Neuronal stem cell (in vitro differentiated cells): Measurements from ENCODE around the gene PAQR5.

Experiments
- DNase-seq: peaks from one replicate; pipeline ENCODE4 v3.0.0-alpha.2; 2013; ENCODE audit warnings: low spot score
- H2AFZ ChIP-seq: one replicate; pipeline ENCODE4 v1.6.1; 2013; ENCODE audit warnings: mild to moderate bottlenecking, low read length, inconsistent platforms
- H2AK5ac ChIP-seq: 2 replicates; pipeline ENCODE4 v1.6.1; 2013; ENCODE audit warnings: low read depth, mild to moderate bottlenecking, inconsistent platforms, low read length, moderate library complexity, mixed read lengths
- H2BK120ac ChIP-seq: 2 replicates; pipeline ENCODE4 v1.6.1; 2013; ENCODE audit warnings: low read depth, mild to moderate bottlenecking, inconsistent platforms, low read length, moderate library complexity, mixed read lengths
- H2BK12ac ChIP-seq: one replicate; pipeline ENCODE4 v1.6.1; 2013; ENCODE audit warnings: low read length, inconsistent platforms
- H2BK15ac ChIP-seq: 2 replicates; pipeline ENCODE4 v1.6.1; 2013; ENCODE audit warnings: mild to moderate bottlenecking, low read length, inconsistent platforms, mixed read lengths
- H2BK5ac ChIP-seq: one replicate; pipeline ENCODE4 v1.6.1; 2013; ENCODE audit warnings: inconsistent platforms, mild to moderate bottlenecking, low read length, moderate library complexity
- H3K14ac ChIP-seq: one replicate; pipeline ENCODE4 v1.6.1; 2013; ENCODE audit warnings: low read length, inconsistent platforms
- H3K18ac ChIP-seq: 2 replicates; pipeline ENCODE4 v1.6.1; 2013; ENCODE audit warnings: low read length, inconsistent platforms
- H3K23ac ChIP-seq: 2 replicates; pipeline ENCODE4 v1.6.1; 2013; ENCODE audit warnings: low read depth, mild to moderate bottlenecking, mixed read lengths, low read length, inconsistent platforms; ENCODE audit not compliant: poor library complexity
- H3K27ac ChIP-seq: replicated peaks from 3 replicates; pipeline ENCODE4 v1.5.1; 2013; ENCODE audit warnings: low read length, inconsistent platforms
- H3K27me3 ChIP-seq, 3 experiments: 2 replicates each; pipeline ENCODE4 v1.6.1; 2013; ENCODE audit warnings: low read length in 3 of 3, mild to moderate bottlenecking in 2 of 3, inconsistent platforms in 1 of 3, low read depth in 1 of 3, mixed read lengths in 1 of 3, moderate library complexity in 1 of 3; ENCODE audit not compliant: control insufficient read depth in 3 of 3, insufficient read depth in 3 of 3
- H3K36me3 ChIP-seq, 2 donors: replicated peaks in 1 of 2; 2 replicates each; pipeline ENCODE4 v1.6.1; 2013; ENCODE audit warnings: low read length in 2 of 2; ENCODE audit not compliant: control insufficient read depth in 2 of 2, insufficient read depth in 2 of 2
- H3K4ac ChIP-seq: 2 replicates; pipeline ENCODE4 v1.6.1; 2013; ENCODE audit warnings: inconsistent platforms, mild to moderate bottlenecking, low read length, moderate library complexity
- H3K4me1 ChIP-seq, 2 donors: 1 replicate in 1 of 2; 2 replicates in 1 of 2; pipeline ENCODE4 v1.6.1; 2013; ENCODE audit warnings: low read length in 2 of 2, low read depth in 1 of 2; ENCODE audit not compliant: control insufficient read depth in 2 of 2, insufficient read depth in 1 of 2
- H3K4me2 ChIP-seq: one replicate; pipeline ENCODE4 v1.6.1; 2013; ENCODE audit warnings: mild to moderate bottlenecking, low read length, inconsistent platforms; ENCODE audit not compliant: insufficient read depth, poor library complexity, severe bottlenecking
- H3K4me3 ChIP-seq, 2 donors: 2 replicates each; pipeline ENCODE4 v1.5.1; 2013; ENCODE audit warnings: low read length in 2 of 2, mild to moderate bottlenecking in 2 of 2, inconsistent platforms in 1 of 2, moderate library complexity in 1 of 2
- H3K79me1 ChIP-seq: one replicate; pipeline ENCODE4 v1.6.1; 2013; ENCODE audit warnings: low read depth, mild to moderate bottlenecking, inconsistent platforms, low read length, moderate library complexity
- H3K9ac ChIP-seq: one replicate; pipeline ENCODE4 v1.6.1; 2013; ENCODE audit warnings: mild to moderate bottlenecking, low read depth, low read length, inconsistent platforms; ENCODE audit not compliant: poor library complexity
- H3K9me3 ChIP-seq, 2 donors: replicated peaks in 1 of 2; 2 replicates each; pipeline versions ENCODE3 to v1.6.1; 2013; ENCODE audit warnings: low read length in 2 of 2, mild to moderate bottlenecking in 2 of 2, inconsistent platforms in 1 of 2, low read depth in 1 of 2, mixed read lengths in 1 of 2, moderate library complexity in 1 of 2; ENCODE audit not compliant: control insufficient read depth in 2 of 2, insufficient read depth in 1 of 2
- H4K8ac ChIP-seq: one replicate; pipeline ENCODE4 v1.6.1; 2013; ENCODE audit warnings: low read depth, mild to moderate bottlenecking, inconsistent platforms, low read length, moderate library complexity
- H4K91ac ChIP-seq: one replicate; pipeline ENCODE4 v1.6.1; 2013; ENCODE audit warnings: low read length, low read depth, mild to moderate bottlenecking, inconsistent platforms; ENCODE audit not compliant: poor library complexity
- WGBS, 2 donors: extraction: QIAGEN DNeasy Blood & Tissue Kit; methylation state at CpG; one replicate each; pipeline ENCODE4 v1.1.7; 2013; ENCODE audit warnings: missing lambda C conversion rate in 2 of 2, mixed read lengths in 1 of 2; ENCODE audit not compliant: insufficient read length in 2 of 2, insufficient replicate concordance in 1 of 2; ENCODE audit errors: extremely low coverage in 2 of 2; 5-methylcytosine and 5-hydroxymethylcytosine counted together

The PAQR5 gene

GRCh38 chr15:69402816-69403215 lies 104.1 kb downstream of the PAQR5 start:
- H3K4me1 ChIP-seq = peaks cover 0 to 4% of the 10 kb centered on the region in 2 donors
- H3K27me3 ChIP-seq = no peaks in the 10 kb centered on the region
- no peak overlapping the region for H2BK12ac ChIP-seq
- no peaks in the 10 kb centered on the region for H3K79me1 ChIP-seq
- H3K4me2 ChIP-seq = no peak overlapping the region
- no peak overlapping the region for H2BK120ac ChIP-seq
- no peak overlapping the region for H3K23ac ChIP-seq
- H2AFZ ChIP-seq = no peak overlapping the region
- H3K18ac ChIP-seq = no peak overlapping the region
- no peak overlapping the region for H3K14ac ChIP-seq
- no peak for DNase-seq
- no peak overlapping the region for H3K4me3 ChIP-seq
- H2BK15ac ChIP-seq = no peak overlapping the region
- no peak overlapping the region for H3K9ac ChIP-seq
- no CpG with 5 or more reads among the region's 2 CpGs for WGBS, 2 donors
- H3K36me3 ChIP-seq = no peaks in the 10 kb centered on the region
- no peaks in the 10 kb centered on the region for H3K9me3 ChIP-seq
- H3K4ac ChIP-seq = no peak overlapping the region
- no peak overlapping the region for H3K27ac ChIP-seq
- no peak overlapping the region for H4K91ac ChIP-seq
- H2AK5ac ChIP-seq = no peak overlapping the region
- no peak overlapping the region for H2BK5ac ChIP-seq
- no peak overlapping the region for H4K8ac ChIP-seq

GRCh38 chr15:69403594-69403993 lies 104.9 kb downstream of the PAQR5 start:
- no peak overlapping the region for H3K4me2 ChIP-seq
- H3K4me3 ChIP-seq = no peak overlapping the region
- H3K14ac ChIP-seq = no peak overlapping the region
- no peak overlapping the region for H3K18ac ChIP-seq
- peaks cover 0 to under 1% of the 10 kb centered on the region in 2 donors for H3K4me1 ChIP-seq
- H3K9me3 ChIP-seq = no peaks in the 10 kb centered on the region
- H2BK5ac ChIP-seq = no peak overlapping the region
- H2BK120ac ChIP-seq = no peak overlapping the region
- DNase-seq = no peak
- H4K8ac ChIP-seq = no peak overlapping the region
- H3K9ac ChIP-seq = no peak overlapping the region
- H3K27ac ChIP-seq = no peak overlapping the region
- no peaks in the 10 kb centered on the region for H3K36me3 ChIP-seq
- no peak overlapping the region for H3K4ac ChIP-seq
- H2BK12ac ChIP-seq = no peak overlapping the region
- no peak overlapping the region for H4K91ac ChIP-seq
- WGBS, 2 donors = no CpG with 5 or more reads among the region's 4 CpGs
- H2AK5ac ChIP-seq = no peak overlapping the region
- no peaks in the 10 kb centered on the region for H3K27me3 ChIP-seq
- H2AFZ ChIP-seq = no peak overlapping the region
- H3K23ac ChIP-seq = no peak overlapping the region
- H2BK15ac ChIP-seq = no peak overlapping the region
- H3K79me1 ChIP-seq = no peaks in the 10 kb centered on the region

GRCh38 chr15:69405110-69405509 lies 106.4 kb downstream of the PAQR5 start:
- H2BK5ac ChIP-seq = no peak overlapping the region
- no peak overlapping the region for H3K9ac ChIP-seq
- no peaks in the 10 kb centered on the region for H3K4me1 ChIP-seq
- no CpG with 5 or more reads among the region's 3 CpGs for WGBS, 2 donors
- H3K14ac ChIP-seq = no peak overlapping the region
- no peaks in the 10 kb centered on the region for H3K27me3 ChIP-seq
- no peak overlapping the region for H4K91ac ChIP-seq
- H3K4ac ChIP-seq = no peak overlapping the region
- no peak overlapping the region for H3K4me2 ChIP-seq
- H3K18ac ChIP-seq = no peak overlapping the region
- no peak overlapping the region for H3K27ac ChIP-seq
- no peaks in the 10 kb centered on the region for H3K79me1 ChIP-seq
- no peak overlapping the region for H4K8ac ChIP-seq
- DNase-seq = no peak
- H3K9me3 ChIP-seq = no peaks in the 10 kb centered on the region
- H2AK5ac ChIP-seq = no peak overlapping the region
- H2BK15ac ChIP-seq = no peak overlapping the region
- no peak overlapping the region for H2BK120ac ChIP-seq
- no peak overlapping the region for H3K23ac ChIP-seq
- no peaks in the 10 kb centered on the region for H3K36me3 ChIP-seq
- no peak overlapping the region for H2BK12ac ChIP-seq
- H2AFZ ChIP-seq = no peak overlapping the region
- no peak overlapping the region for H3K4me3 ChIP-seq

GRCh38 chr15:69407719-69408400 lies 109.1 kb downstream of the PAQR5 start:
- H3K23ac ChIP-seq = no peak overlapping the region
- no peak overlapping the region for H4K91ac ChIP-seq
- no peak overlapping the region for H2BK15ac ChIP-seq
- no peak overlapping the region for H2BK120ac ChIP-seq
- no peaks in the 10 kb centered on the region for H3K4me1 ChIP-seq
- H3K18ac ChIP-seq = no peak overlapping the region
- no peak for DNase-seq
- H3K27me3 ChIP-seq = no peaks in the 10 kb centered on the region
- H2AFZ ChIP-seq = no peak overlapping the region
- H2AK5ac ChIP-seq = no peak overlapping the region
- no peak overlapping the region for H3K27ac ChIP-seq
- no peak overlapping the region for H2BK12ac ChIP-seq
- H3K79me1 ChIP-seq = no peaks in the 10 kb centered on the region
- no peak overlapping the region for H3K4ac ChIP-seq
- H4K8ac ChIP-seq = no peak overlapping the region
- H2BK5ac ChIP-seq = no peak overlapping the region
- WGBS, 2 donors = no CpG with 5 or more reads among the region's 3 CpGs
- H3K14ac ChIP-seq = no peak overlapping the region
- H3K4me3 ChIP-seq = no peak overlapping the region
- no peak overlapping the region for H3K9ac ChIP-seq
- no peak overlapping the region for H3K4me2 ChIP-seq
- no peaks in the 10 kb centered on the region for H3K36me3 ChIP-seq
- H3K9me3 ChIP-seq = no peaks in the 10 kb centered on the region
